GM19395 (cell line): ENCODE results near the gene IL17RB.

Source experiments
- ATAC-seq: cut with Tn5 transposase; IDR thresholded peaks from one replicate; pipeline ENCODE4 v1.9.1; 2021; ENCODE audit warnings: mild to moderate bottlenecking, moderate library complexity; ENCODE audit not compliant: unreplicated experiment

The IL17RB gene

DNA sequence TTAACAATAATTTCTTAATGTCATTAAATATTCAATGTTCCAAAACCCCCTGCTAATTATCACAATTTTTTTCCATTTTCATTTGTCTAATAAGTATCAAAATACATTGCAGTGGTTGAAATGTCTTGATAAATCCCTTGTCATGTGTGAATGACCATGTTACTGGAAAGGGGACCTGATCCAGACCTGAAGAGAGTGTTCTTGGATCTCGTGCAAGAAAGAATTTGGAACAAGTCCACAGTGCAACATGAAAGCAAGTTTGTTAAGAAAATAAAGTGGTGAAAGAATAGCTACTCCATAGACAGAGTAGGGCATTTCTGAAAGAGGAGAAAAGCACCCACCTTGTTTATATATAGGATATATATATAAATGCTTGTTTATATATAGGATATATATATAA is 55.7 kb downstream of the IL17RB start:
- ATAC-seq = no peak

DNA sequence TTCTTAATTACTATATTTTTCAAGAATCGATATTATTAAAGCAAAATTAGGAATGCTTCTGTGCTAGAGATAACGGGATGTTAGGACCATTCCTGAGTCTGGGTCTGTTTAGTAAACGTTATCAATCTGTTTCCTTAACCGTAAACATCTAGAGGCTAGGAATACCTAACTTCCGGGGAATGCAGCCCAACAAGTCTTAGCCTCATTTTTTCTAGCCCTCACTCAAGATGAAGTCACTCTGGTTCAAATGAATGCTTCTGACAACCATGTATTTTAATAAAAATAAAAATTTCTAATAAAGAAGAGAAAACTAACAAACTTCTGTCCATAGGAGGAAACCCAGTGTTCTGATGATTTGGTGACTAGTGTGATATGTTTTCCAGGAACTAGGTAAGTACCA is 56.3 kb downstream of the IL17RB start:
- ATAC-seq = no peak

DNA sequence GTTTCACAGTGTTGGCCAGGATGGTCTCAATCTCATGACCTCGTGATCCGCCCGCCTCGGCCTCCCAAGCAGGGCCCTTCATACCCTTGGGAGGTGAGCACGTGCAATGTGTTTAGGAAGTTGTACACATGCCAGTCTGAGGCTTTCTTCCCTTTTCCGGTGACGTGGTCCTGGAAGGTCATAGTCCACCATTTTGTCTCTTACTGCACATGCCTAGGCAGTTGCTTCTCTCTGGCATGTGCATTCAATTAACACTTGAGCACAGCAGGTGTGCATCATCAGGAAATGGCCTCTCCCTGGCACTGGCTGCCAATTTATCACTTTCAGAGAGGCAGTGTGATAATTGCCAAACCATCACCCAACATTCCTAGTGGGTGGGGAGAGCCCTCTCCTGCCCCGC is 67.0 kb downstream of the IL17RB start:
- ATAC-seq = no peak
